ENCODE results near the gene TRPV4.
A peak's percentile ranks its signal among the peaks of the same experiment; 100 is the strongest.

TRPV4 gene

GRCh38 chr12:109777544-109777943 is 55.7 kb downstream of the TRPV4 start:
- Histone ChIP-seq H3K27ac (ENCODE audit: low read depth, low read length) (no peak overlapping the region), H3K36me3 (ENCODE audit: insufficient read depth, low read length) (no peaks in the 10 kb centered on the region), H3K27me3 (ENCODE audit: insufficient read depth, low read length) (0 out of 2 replicates have a peak, but pooled peaks cover 2% of the 10 kb centered on the region), H2AFZ (ENCODE audit: low read length, unreplicated experiment) (no peak overlapping the region), H3K79me2 (ENCODE audit: control insufficient read depth, insufficient read depth, low read length, unreplicated experiment) (no peaks in the 10 kb centered on the region), H3K4me1 (ENCODE audit: control insufficient read depth, insufficient read depth, low read length, unreplicated experiment) (no peaks in the 10 kb centered on the region), H3K4me3 (ENCODE audit: low read depth, low read length) (no peak overlapping the region)

DNA sequence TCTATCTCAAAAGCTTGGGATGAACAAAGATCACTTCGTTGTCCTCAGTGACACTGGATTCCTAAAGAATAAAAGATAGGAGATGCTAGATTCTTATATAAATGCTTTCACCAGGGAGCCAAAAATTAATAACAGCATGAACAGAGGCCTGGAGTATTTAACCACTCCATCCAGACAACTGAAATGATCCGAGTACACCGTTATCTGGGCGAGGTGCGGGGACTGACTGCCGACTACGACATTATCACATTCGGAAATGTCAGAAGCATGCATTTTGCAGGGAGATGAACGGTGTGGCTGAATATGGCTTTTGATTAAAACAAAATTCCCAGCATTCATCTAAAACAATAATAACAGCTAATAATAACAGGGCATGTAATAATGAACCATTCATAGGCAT is 56.6 kb downstream of the TRPV4 start:
- Histone ChIP-seq H3K4me1 (ENCODE audit: control insufficient read depth, insufficient read depth, low read length, unreplicated experiment) (no peaks in the 10 kb centered on the region), H3K36me3 (ENCODE audit: insufficient read depth, low read length) (no peaks in the 10 kb centered on the region), H3K27ac (ENCODE audit: low read depth, low read length) (no peak overlapping the region), H3K27me3 (ENCODE audit: insufficient read depth, low read length) (0 out of 2 replicates have a peak, but pooled peaks cover 2% of the 10 kb centered on the region), H2AFZ (ENCODE audit: low read length, unreplicated experiment) (no peak overlapping the region), H3K79me2 (ENCODE audit: control insufficient read depth, insufficient read depth, low read length, unreplicated experiment) (no peaks in the 10 kb centered on the region), H3K4me3 (ENCODE audit: low read depth, low read length) (no peak overlapping the region)

DNA sequence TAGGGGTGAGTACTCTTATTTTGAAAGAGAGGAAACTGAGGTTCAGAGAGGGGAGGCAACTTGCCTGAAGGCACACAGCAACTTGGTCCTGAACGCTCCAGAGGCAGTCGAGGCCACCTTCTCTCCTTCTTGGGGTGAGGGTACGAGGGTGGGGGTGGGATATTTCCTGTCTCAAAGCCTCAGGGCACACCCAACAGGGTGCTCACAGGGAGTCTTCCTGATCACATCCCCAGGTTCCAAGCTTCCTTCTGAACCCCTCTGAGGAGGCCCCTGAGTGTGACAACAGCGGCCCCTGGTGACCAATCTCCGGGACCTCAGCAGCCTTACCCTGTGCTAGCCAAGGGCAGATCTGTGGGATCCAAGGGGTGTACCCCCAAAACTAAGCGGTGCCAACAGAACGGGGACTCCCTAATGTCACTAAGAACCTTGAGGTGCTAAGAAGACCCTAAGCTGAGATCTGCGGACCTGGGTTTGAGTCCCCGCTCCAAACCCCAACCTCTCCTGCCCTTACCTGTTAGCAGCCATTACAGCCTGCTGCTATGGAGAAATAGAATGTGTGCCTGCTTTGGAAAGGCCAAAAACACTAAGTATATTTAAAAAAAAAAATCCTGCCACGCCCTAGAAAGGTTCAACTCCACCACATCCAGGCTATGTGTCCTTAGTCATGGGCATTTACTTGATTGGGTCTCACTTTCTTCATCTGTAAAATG is 57.9 kb downstream of the TRPV4 start:
- Histone ChIP-seq H3K79me2 (ENCODE audit: control insufficient read depth, insufficient read depth, low read length, unreplicated experiment) (no peaks in the 10 kb centered on the region), H3K36me3 (ENCODE audit: insufficient read depth, low read length) (no peaks in the 10 kb centered on the region), H3K4me3 (ENCODE audit: low read depth, low read length) (no peak overlapping the region), H3K4me1 (ENCODE audit: control insufficient read depth, insufficient read depth, low read length, unreplicated experiment) (no peaks in the 10 kb centered on the region), H3K27ac (ENCODE audit: low read depth, low read length) (no peak overlapping the region), H2AFZ (ENCODE audit: low read length, unreplicated experiment) (no peak overlapping the region), H3K27me3 (ENCODE audit: insufficient read depth, low read length) (0 out of 2 replicates have a peak, but pooled peaks cover 2% of the 10 kb centered on the region)

- Histone ChIP-seq H3K4me3 (ENCODE audit: low read depth, low read length) (peak overlapping the region; percentile 49; the same call in 1 of the 2 replicates), H3K36me3 (ENCODE audit: insufficient read depth, low read length) (no peaks in the 10 kb centered on the region)
These were observed 59.7 kb downstream of the TRPV4 start for GRCh38 chr12:109773384-109774011.

DNA sequence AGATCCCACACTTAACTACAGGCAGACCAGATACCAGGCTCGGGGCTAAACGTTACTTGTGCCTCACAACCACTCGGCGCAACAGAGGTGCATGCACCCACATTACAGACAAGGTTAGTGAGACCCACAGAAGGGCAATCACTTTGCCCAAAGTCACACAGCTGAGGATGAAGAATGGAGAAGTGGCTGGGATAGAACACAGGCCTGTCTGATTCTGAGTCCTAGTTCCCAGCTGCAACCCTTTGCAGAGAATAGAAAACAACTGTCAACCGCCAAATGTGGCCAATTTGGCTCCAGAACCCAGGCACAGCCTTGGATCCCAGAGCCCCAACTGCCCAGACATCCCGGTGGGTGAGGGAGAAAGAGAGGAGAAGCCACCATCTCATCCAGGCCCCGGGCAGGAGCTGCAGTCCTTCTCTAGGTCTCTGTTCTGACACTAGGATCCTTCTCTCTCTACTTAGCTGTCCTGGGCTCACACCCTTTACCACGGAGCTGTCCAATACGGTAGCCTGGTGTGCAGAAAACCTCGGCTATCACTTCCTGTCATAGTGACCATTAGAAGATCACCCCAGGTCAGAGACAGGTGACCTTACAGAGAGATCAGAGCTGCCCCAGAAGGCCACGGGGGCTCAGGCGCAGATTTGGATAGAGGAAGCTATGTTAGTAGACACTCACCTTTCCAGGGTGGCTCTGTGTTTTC is 60.4 kb downstream of the TRPV4 start:
- H3K79me2 ChIP-seq (ENCODE audit: control insufficient read depth, insufficient read depth, low read length, unreplicated experiment) = no peaks in the 10 kb centered on the region
- no peak overlapping the region for H2AFZ ChIP-seq (ENCODE audit: low read length, unreplicated experiment)
- H3K27me3 ChIP-seq (ENCODE audit: insufficient read depth, low read length) = 0 out of 2 replicates have a peak, but pooled peaks cover 2% of the 10 kb centered on the region
- no peak overlapping the region for H3K27ac ChIP-seq (ENCODE audit: low read depth, low read length)
- no peaks in the 10 kb centered on the region for H3K4me1 ChIP-seq (ENCODE audit: control insufficient read depth, insufficient read depth, low read length, unreplicated experiment)
- peak overlapping the region; percentile 49 for H3K4me3 ChIP-seq (ENCODE audit: low read depth, low read length)
- no peaks in the 10 kb centered on the region for H3K36me3 ChIP-seq (ENCODE audit: insufficient read depth, low read length)

More at GRCh38 chr12:109773384-109774011, 59.7 kb downstream of the TRPV4 start:
- no peaks in the 10 kb centered on the region for H3K79me2 ChIP-seq (ENCODE audit: control insufficient read depth, insufficient read depth, low read length, unreplicated experiment)
- H3K4me1 ChIP-seq (ENCODE audit: control insufficient read depth, insufficient read depth, low read length, unreplicated experiment) = no peaks in the 10 kb centered on the region
- no peak overlapping the region for H2AFZ ChIP-seq (ENCODE audit: low read length, unreplicated experiment)
- 0 out of 2 replicates have a peak, but pooled peaks cover 2% of the 10 kb centered on the region for H3K27me3 ChIP-seq (ENCODE audit: insufficient read depth, low read length)
- H3K27ac ChIP-seq (ENCODE audit: low read depth, low read length) = no peak overlapping the region

DNA sequence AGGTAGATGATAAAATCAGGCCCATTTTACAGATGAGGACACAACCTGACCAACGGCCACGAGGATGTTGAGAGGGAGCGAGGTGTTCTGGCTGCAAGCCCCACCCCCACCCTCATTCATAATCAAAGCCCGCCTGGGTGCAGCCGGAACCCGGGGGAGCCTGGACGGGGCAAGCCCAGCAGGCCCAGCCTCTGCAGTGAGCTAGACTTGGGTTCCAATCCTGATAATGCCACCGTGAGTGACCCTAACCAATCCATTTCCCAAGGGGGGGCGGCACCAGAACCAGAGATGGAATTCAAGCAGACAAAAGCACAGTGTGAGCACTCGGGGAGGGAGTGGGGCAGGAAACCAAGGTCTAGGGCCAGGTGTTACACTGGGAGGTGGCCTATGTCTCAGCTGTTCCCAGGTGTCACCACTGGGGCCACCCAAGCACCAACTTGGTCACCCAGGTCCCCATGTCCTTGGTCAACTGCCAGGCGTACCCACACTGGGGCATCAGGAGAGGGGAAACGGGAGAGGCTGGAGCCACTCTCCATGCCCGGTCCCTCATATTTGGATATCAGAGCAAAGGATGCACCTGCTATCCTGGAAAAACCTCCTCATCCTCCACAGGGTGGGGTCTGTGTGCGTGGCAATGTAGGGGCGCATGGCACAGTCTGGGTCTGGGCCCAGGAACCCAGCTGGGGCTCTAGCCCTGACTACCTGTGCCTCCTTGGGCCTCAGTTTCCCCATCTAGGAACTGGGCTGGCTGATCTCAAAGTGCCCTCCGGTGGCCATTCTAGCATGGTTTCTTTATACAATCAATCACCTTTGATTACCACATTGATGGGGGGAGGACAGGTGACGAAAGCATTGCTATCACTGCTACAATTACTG is 61.2 kb downstream of the TRPV4 start:
- Histone ChIP-seq H3K27me3 (ENCODE audit: insufficient read depth, low read length) (0 out of 2 replicates have a peak, but pooled peaks cover 2% of the 10 kb centered on the region), H3K4me3 (ENCODE audit: low read depth, low read length) (no peak overlapping the region), H3K27ac (ENCODE audit: low read depth, low read length) (no peak overlapping the region), H3K79me2 (ENCODE audit: control insufficient read depth, insufficient read depth, low read length, unreplicated experiment) (no peaks in the 10 kb centered on the region), H3K36me3 (ENCODE audit: insufficient read depth, low read length) (no peaks in the 10 kb centered on the region), H2AFZ (ENCODE audit: low read length, unreplicated experiment) (no peak overlapping the region), H3K4me1 (ENCODE audit: control insufficient read depth, insufficient read depth, low read length, unreplicated experiment) (no peaks in the 10 kb centered on the region)

- H3K27ac ChIP-seq (ENCODE audit: low read depth, low read length) = no peak overlapping the region
- H3K79me2 ChIP-seq (ENCODE audit: control insufficient read depth, insufficient read depth, low read length, unreplicated experiment) = no peaks in the 10 kb centered on the region
These were observed 62.1 kb downstream of the TRPV4 start for GRCh38 chr12:109770861-109771670.

DNA sequence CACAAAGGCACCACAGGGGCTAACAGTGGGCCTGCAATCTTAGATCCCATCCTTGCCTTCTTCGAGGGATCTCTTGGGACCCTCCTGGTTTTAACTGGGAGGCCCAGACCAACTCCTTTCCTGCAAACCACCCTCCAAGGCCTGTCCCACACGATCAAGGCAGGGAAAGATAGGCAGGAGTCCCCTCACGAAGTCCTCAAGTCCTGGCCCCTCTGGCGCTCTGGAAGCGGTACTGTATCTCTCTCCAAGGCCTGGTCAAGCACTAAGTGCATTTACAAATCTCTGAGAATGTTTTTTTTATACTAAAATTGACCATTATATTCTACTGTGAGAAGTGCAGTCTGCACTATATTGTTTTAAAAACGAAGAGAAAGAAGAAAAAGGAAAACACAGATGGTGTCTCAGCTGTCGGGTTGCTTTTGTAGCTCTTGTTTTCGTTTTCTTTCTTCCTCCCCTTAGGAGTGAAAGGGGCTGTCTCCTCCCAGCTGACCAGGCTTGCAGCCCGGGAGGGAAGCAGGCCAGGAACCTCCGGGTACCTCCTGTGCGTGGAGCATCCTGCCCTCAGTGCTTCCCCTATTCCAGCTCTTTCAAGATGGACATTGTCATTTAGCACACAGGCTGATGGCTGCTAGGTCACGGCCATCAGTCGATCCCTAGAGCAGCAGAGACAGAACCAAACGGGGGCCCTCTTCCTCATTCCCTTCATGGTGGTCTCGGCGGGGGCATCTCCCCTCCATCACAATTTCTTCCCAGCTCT is 62.9 kb downstream of the TRPV4 start:
- no peaks in the 10 kb centered on the region for H3K4me1 ChIP-seq (ENCODE audit: control insufficient read depth, insufficient read depth, low read length, unreplicated experiment)
- 0 out of 2 replicates have a peak, but pooled peaks cover 2% of the 10 kb centered on the region for H3K27me3 ChIP-seq (ENCODE audit: insufficient read depth, low read length)
- no peaks in the 10 kb centered on the region for H3K36me3 ChIP-seq (ENCODE audit: insufficient read depth, low read length)

More at GRCh38 chr12:109770861-109771670, 62.1 kb downstream of the TRPV4 start:
- Histone ChIP-seq H3K36me3 (ENCODE audit: insufficient read depth, low read length) (no peaks in the 10 kb centered on the region), H3K4me3 (ENCODE audit: low read depth, low read length) (no peak overlapping the region), H3K27me3 (ENCODE audit: insufficient read depth, low read length) (0 out of 2 replicates have a peak, but pooled peaks cover 2% of the 10 kb centered on the region), H2AFZ (ENCODE audit: low read length, unreplicated experiment) (no peak overlapping the region), H3K4me1 (ENCODE audit: control insufficient read depth, insufficient read depth, low read length, unreplicated experiment) (no peaks in the 10 kb centered on the region)

More for the DNA sequence above, 62.9 kb downstream of the TRPV4 start:
- Histone ChIP-seq H2AFZ (ENCODE audit: low read length, unreplicated experiment) (no peak overlapping the region), H3K79me2 (ENCODE audit: control insufficient read depth, insufficient read depth, low read length, unreplicated experiment) (no peaks in the 10 kb centered on the region), H3K4me3 (ENCODE audit: low read depth, low read length) (no peak overlapping the region), H3K27ac (ENCODE audit: low read depth, low read length) (no peak overlapping the region)
